ENCODE data around the gene KRTAP12-2.
"Not testable (repeated sequence)": the region's sequence is repeated elsewhere in the genome, so short reads cannot be mapped to it uniquely, and the experiment has no call there.

KRTAP12-2 gene

DNA sequence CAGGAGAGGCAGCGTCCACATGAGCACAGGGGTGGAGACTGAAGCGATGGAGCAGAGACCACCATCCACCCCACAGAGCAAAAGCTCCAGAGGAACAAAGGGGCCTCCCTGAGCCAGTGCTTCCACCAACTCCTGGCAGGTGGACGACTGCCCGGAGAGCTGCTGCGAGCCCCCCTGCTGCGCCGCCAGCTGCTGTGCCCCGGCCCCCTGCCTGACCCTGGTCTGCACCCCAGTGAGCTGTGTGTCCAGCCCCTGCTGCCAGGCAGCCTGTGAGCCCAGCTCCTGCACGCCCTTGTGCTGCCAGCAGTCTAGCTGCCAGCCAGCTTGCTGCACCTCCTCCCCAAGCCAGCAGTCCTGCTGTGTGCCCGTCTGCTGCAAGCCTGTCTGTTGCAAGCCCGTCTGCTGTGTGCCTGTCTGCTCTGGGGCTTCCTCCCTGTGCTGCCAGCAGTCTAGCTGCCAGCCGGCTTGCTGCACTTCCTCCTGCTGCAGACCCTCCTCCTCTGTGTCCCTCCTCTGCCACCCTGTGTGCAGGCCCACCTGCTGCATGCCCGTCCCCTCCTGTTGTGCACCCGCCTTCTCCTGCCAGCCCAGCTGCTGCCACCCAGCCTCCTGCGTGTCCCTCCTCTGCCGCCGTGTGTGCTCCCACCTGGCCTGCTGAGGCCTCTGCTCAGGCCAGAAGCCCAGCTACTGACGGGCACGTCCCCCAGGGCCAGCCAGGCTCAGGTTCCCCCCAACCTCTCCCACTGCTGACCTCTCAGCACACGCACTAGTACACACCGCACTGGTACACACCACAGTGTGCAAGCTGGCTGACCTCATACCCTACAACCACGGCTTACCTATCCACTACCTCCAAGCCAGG is 35.6 kb upstream of the KRTAP12-2 start:
- no peak for FAIRE-seq

DNA sequence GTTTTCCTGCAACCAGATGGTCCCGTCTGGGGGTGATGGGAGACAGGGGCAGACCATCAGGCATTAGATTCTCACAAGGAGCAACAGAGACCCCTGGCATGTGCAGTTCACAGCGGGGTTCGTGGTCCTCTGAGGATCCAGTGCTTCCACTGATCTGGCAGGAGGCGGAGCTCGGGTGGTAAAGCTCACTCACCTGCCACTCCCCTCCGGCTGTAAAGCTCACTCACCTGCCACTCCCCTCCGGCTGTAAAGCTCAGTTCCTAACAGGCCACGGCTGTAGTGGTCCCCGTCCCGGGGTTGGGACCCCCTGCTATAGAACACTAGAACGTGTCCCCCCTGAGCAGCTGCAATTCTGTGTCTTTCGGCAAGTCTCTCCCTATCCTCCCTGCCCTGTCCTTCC is 34.8 kb upstream of the KRTAP12-2 start:
- no peak for FAIRE-seq

DNA sequence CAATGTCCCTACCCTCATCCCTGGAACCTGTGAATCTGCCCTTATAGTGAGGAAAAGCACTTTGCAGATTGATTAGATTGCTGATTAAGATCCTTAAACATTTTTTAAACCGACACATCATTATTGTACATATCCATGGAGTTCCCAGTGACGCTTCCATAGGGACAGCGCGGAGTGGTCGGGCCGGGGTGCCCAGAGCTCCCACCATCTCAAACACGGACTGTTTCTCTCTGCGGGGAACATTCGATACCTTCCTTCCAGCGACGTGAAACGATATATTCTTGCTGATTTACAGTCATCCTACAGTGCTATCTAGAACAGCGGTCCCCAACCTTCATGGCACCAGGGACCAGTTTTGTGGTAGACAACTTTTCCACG is 34.3 kb upstream of the KRTAP12-2 start:
- no peak for FAIRE-seq

DNA sequence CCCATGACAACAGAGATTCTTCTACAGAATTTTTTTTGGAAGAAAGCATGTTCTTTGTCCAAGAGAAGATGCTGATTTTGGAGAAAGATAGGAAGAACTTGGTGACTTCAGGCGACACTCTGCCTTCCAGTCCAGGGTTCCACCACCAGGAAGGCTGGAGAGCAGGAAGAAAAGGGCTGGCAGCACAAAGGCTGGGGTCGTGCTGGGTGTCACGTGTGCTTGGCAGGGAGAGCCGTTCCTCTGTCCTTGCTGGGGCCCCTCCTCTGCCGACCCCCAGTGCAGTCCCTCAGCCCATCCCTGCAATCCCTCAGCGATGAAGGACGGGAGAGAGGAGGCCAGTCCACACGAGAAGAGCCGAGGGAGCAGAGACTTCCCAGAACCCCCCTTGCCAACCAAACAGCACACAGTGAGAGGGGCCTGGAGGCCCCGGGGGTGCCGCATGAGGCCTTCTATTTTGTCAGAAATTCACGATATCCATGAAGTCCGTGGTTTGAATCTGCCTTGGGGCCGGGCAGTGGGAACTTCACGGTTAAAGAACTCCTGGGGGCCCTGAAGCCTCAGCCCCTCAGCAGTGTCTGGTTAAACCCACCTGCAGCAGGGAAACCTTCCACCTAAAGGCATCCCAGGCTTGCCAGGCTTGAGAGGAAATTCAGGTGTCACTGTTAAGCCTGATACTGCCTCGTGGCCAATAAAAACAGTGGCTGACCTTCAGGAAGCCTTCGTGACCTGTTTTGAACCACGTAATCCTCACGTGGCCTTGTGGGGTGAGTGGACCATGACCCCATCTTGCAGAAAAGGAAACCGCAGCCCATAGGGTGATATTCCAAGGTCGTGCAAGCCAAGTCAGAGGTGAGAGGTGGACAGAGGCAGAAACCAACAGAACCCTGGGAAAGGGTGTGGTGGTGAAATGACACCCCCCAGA is 33.6 kb upstream of the KRTAP12-2 start:
- no peak for FAIRE-seq

DNA sequence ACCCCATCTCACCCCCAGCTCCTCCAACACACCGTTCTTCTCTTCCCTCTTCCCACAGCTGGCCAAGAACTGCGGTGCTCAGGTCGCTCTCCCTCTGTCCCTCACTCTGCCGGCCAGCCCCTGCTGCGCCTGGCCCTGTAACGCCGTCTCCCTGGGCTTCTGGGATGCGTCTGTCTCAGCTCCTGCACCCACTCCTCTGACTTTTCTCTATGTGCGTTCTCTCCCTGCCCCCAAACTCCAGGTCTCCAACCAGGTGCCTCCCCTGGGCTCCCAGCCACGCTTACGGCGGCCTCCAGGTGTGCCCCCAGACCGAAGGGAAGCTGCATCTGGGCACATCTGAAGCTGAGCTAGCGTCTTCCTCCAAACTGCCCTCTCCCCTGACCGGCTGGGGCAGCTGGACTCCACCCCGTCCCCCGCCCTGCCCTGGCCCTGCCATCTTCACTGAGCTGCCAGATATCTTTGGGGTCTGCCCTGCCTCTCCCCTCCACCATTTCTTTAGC is 32.8 kb upstream of the KRTAP12-2 start:
- FAIRE-seq = no peak

DNA sequence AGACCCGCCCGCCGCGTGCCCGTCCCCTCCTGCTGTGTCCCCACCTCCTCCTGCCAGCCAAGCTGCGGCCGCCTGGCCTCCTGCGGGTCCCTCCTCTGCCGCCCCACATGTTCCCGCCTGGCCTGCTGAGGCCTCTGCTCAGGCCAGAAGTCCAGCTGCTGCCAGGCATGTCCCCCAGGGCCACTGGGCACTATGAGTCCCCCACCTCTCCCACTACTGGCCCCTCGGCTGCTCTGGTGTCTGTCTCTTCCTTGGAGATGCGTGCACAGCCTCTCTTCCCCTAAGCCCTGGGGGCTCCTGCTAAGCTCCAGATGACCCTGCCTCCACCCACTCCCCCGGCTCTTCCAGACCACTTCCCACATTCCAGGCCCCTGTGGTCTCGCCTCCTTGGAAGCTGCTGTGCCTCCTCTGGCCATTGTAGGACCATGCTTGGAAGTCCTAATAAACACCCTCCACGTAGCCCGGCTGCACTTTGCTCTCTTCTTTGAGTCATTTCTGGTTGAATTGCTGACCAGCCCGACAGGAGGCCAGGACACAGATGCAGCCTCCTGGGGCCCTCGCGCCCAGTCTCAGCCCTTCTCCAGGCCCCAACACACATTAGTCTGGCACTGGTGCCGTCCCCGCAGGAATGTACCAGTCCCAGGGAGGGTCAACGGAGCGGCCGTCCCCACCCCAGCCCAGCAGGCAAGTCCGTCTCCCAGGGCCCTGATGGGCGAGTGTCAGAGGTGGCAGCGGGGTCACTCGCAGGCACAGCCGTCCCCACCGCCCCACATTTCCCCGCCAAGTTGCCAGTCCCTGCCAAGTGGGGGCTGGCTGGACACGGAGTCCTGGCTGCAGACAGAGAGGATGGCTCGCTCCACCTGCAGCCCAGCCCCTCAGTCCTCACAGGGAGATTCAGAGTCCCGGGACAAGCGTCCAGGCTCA is 31.3 kb upstream of the KRTAP12-2 start:
- no peak for FAIRE-seq

DNA sequence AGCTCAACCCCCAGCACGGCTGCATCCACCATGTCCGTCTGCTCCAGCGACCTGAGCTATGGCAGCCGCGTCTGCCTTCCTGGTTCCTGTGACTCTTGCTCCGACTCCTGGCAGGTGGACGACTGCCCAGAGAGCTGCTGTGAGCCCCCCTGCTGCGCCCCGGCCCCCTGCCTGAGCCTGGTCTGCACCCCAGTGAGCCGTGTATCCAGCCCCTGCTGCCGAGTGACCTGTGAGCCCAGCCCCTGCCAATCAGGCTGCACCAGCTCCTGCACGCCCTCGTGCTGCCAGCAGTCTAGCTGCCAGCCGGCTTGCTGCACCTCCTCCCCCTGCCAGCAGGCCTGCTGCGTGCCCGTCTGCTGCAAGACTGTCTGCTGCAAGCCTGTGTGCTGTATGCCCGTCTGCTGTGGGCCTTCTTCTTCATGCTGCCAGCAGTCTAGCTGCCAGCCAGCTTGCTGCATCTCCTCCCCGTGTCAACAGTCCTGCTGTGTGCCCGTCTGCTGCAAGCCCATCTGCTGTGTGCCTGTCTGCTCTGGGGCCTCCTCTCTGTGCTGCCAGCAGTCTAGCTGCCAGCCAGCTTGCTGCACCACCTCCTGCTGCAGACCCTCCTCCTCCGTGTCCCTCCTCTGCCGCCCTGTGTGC is 30.6 kb upstream of the KRTAP12-2 start, which contains the start of gene KRTAP10-12:
Gene KRTAP10-12 (plus strand): TSS at position 1 of the 639 bp plus-strand sequence. CDS start 30 bp downstream, at position 31.
- FAIRE-seq = not testable (repeated sequence)

DNA sequence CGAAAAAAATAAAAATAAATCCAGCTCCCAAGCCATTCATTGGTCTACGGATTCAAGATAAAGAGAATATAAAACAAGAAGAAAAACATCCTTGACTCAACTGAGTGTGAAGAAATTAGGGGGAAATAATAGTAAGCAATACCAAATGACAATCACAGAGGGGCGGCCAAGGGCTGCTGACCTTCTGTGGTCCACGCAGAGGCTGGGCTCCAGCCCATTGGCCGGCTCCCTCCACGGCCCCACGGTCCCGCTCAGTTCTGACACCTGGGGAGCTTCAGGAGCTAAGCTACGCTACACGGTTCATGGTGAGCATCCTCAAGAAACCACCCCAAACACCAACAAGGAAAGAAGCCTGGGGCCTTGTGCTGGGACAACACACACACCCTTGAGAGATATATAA is 29.8 kb upstream of the KRTAP12-2 start:
- no peak for FAIRE-seq

DNA sequence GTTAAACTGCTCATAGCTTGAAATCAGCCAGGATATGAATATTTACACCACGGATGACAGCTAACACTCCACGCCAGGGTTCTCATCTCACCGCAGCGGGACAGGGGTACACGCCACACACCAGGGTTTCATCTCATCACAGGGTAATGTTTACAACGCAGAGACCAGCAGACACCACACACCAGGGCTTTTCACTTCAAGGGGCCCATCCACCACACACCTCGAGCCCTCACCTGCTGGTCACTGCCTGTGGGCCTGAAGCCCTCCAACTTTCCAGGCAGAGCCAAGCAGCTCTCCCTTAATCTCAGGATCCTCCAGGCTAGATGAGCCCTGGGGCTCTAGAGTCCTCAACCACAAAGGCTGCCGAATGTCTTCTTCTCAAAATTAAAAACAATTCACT is 28.9 kb upstream of the KRTAP12-2 start:
- no peak for FAIRE-seq

DNA sequence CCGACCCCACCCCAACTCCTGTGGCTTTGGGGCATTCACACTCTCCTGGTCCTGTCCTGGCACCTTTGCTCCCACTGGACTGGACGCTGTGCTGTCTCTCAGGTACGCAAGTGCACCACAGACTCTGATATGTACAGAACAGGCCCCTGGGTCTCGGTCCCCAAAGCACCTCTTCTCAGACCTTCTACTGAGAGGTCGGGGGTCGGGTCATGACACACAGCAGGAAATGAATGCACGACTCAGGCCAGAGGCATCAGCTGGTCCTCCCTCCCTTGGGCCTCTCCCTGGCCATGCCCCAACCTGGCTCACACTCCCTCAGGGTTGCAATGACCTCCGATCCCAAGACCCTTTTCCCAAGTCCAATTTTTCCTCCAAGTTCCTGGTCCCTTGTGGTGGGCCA is 28.5 kb upstream of the KRTAP12-2 start:
- FAIRE-seq = no peak

DNA sequence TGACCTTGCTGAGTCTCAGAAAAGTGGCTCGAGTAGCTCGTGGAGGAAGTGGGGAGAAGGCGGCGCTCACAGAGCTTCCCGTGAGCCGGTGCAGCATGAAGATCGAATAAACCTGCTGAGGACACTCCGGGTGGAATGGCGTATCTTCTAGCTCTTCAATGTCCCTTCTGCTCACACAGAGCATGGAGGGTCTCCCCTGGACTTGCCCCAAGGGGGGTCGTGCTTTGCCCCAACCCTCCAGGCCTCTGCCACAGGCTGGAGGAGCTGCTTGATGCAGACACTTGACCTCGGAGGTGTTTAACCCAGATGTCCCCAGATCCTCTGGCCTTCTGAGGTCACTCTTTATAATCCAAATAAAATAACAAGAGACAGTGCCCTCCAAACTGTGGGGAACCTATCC is 28.0 kb upstream of the KRTAP12-2 start:
- FAIRE-seq = no peak

DNA sequence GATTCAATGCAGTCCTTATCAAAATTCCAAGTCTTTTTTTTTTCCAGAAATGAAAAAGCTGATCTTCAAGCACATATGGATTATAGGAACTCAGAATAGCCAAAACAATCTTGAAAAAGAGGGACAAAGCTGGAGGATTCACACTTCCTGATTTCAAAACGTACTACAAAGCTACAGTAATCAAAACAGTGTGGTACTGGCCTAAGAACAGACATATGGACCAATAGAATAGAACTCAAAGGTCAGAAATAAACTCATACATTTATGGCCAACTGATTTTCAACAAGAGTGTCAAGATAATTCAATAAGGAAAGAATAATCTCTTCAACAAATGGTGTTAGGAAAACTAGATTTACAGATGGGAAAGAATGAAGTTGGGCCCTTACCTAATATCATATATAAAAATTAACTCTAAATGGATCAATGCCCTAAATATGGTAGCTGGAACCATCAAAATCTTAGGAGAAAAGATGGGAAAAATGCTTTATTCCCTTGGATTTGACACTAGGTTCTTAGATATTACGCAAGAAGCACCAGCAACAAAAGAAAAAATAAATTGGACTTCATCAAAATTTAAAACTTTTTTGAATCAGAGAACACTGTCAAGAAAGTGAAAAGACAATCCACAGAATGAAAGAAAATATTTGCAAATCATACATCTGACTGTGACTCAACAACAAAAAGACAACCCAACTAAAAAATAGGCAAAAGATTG is 26.2 kb upstream of the KRTAP12-2 start:
- FAIRE-seq = no peak

DNA sequence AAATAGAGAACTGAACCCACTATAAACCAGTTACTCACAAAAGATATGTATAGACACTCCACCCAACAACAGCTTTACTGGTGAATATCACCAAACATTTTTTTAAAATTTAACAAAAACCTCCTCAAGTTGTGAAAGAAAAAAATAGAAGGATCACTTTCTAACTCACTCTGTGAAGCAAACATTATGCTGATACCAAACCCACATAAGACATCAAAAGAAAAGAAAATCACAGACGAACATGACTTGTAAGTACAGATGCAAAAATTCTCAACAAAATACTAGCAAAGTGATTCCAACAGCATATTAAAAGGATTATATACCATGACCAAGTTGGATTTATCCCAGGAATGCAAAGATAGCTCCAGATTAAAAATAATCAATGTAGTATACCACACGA is 25.0 kb upstream of the KRTAP12-2 start:
- no peak for FAIRE-seq

DNA sequence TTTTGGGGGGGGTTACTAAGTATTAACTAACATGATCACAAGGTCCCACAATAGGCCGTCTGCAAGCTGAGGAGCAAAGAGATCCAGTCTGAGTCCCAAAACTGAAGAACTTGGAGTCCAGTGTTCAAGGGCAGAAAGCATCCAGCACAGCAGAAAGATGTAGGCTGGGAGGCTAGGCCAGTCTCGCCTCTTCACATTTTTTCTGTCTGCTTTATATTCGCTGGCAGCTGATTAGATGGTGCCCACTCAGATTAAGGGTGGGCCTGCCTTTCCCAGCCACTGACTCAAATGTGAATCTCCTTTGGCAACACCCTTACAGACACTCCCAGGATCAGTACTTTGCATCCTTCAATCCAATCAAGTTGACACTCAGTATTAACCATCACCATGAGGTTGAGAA is 23.0 kb upstream of the KRTAP12-2 start:
- not testable (repeated sequence) for FAIRE-seq

DNA sequence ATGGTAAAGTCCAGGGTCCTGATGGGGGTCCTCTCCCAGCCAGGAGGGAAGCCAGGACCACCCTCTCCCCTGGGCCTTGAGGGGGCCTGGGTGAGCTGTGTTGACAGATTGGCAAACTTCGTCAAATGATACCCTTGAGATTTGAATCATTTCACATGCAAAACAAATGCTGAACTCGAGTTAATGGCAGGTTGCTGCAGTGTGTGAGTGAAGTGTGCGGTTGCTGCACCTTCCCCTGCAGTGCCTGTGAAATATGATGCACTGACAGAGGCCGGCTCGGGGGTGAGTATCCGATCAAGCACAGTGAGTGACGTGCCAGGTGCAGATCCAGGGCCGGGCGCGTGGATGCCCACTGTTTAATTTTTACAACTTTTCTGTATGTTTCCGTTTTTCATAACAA is 20.9 kb upstream of the KRTAP12-2 start:
- no peak for FAIRE-seq

DNA sequence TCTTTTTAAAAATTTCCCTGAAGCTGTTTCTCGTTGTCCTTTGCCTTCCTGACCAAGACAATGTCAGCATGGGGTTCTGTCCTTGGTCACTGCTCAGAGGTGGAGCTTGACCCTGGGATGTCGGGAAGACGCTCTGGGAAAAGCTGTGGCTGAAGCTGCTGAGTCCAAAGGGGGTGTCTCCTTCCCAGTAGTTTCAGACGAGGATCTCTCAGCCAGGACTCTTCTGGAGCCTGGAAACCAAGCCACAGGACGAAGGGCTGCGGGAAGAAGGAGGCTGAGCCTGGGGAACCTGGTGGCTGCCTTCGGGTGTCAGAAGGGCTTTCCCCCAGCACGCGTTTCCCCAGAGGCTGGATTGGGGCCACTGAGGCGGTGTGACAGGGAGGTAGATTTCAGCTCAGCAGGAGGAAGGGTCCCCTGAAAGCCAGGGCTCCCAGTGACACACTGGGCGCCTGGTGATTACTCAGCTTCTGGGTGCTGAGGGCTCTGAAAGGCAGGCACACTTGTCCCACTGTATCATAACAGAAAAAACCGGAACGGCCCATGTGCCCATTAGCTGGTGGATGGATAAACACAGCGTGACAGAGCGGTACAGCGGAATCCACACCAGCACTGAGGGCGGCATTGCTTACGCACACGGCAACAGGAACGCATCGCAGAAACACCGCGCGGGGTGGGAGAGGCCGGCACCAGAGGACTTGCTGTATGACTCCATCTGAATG is 20.3 kb upstream of the KRTAP12-2 start:
- no peak for FAIRE-seq

DNA sequence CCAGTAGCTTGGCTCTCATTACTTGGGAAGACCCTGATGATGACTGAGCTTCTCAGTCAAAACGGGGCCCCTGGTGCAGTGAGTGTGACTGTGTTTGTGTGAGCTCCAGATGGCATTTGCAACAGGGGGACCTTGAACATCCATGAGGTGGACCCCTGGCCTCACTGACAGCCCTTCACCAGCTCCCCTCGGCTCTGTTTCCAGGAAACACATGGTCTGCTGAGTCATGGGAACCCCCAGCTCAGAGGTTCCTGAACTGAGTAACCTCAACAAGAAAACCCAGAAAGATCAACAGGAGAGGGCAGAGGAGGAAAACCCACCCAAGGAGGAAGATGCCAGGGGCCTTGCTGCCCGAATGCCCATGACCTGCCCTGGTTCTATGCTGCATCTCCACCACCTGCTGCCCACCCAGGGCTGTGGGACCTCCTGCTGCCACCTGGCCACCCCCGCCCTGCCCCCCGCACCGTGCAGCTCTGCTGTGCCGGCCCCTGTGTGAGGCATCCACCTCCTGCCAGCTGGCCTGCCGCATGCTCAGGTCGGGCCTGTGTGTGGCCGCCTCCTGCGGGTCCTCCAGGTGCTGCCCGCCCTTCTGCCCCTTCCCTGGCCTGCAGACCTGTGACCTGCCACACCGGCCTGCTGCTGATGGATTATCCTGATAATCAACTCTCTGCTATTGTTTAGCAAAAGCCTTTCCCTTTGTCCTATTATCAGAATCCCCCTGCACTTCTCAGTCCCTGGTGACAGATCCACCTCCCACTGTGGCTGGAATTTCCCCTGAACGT is 19.5 kb upstream of the KRTAP12-2 start:
- FAIRE-seq = no peak

DNA sequence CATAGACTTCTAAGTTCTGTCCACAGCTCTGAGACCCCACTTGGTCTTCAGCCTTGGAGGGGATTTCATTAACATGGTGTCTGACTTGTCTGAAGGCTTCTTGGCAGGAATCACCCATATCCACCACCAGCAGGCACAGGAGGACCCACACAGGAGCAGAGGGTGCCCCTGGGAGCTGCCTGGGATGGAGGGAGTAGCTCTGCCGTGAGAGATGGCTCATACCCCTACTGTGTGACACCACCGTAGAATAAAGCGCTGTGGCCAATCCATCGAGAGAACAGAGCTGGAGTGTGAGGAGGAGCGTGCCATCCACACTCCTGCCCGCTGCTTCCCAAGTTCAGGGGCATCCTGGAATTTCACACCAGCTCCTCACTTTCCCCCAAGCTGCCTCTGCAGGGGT is 18.3 kb upstream of the KRTAP12-2 start:
- FAIRE-seq = not testable (repeated sequence)

DNA sequence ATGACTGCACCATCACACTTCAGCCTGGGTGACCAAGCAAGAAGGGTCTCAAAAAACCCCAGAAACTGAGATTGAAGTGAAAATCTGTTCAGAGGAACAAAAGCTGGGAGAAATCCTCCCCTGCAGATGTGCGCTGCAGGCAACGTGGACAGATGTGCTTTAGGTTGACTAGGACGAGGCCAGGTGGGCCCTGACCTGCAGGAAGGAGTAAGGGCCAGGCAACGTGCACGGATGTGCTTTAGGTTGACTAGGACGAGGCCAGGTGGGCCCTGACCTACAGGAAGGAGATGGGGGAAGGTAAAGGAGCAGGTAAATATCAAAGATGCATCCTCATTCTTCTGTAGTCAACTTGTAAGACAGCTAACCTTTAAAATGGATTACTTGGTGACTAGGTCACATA is 17.8 kb upstream of the KRTAP12-2 start:
- no peak for FAIRE-seq

DNA sequence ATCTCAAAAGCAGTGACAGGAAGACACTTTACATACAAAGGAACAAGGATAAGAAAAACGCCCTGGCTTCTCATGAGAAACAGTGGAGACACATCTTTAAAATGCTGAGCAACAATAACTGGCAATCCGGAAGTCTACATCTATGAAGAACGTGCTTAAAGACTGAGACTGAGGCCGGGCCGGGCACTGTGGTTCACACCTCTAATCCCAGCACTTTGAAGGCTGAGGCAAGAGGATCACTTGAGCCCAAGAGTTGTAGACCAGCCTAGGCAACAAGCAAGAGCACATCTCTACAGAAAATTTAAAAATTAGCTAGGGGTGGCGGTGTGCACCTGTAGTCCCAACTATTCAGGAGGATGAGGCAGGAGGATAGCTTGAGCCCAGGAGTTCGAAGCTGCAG is 17.4 kb upstream of the KRTAP12-2 start:
- FAIRE-seq = no peak
